Astrocyte (in vitro differentiated cells and primary cell): ENCODE measurements around the gene VEPH1. TPM values are rescaled to one million over a fixed set of nuclear protein-coding genes. Genes with fewer than 3 reads are reported as not detected.

Experiments used
- DNase-seq: peaks from one replicate; pipeline ENCODE4 v3.0.0-alpha.2; 2010; ENCODE audit warnings: low read depth
- FAIRE-seq: peaks from 2 replicates; lab custom pipeline; 2011; peaks lifted over from hg19 to GRCh38; lab: Jason Lieb, UNC
- H2AFZ ChIP-seq: 2 replicates; pipeline ENCODE4 v1.6.0; 2012; ENCODE audit warnings: low read depth, low read length, inconsistent platforms
- H3K27ac ChIP-seq: 2 replicates; pipeline ENCODE4 v1.5.1; 2011; ENCODE audit warnings: low read depth, low read length, inconsistent platforms
- H3K27me3 ChIP-seq: 2 replicates; pipeline ENCODE4 v1.6.0; 2011; ENCODE audit warnings: low read length, inconsistent platforms; ENCODE audit not compliant: insufficient read depth
- H3K36me3 ChIP-seq: 2 replicates; pipeline ENCODE4 v1.5.1; 2011; ENCODE audit warnings: low read length, inconsistent platforms; ENCODE audit not compliant: insufficient read depth
- H3K4me1 ChIP-seq: 2 replicates; pipeline ENCODE4 v1.5.1; 2011; ENCODE audit warnings: low read length, inconsistent platforms; ENCODE audit not compliant: insufficient read depth
- H3K4me2 ChIP-seq: 2 replicates; pipeline ENCODE4 v1.6.0; 2012; ENCODE audit warnings: low read length, inconsistent platforms
- H3K4me3 ChIP-seq: 2 replicates; pipeline ENCODE4 v1.5.1; 2011; ENCODE audit warnings: low read depth, mild to moderate bottlenecking, low read length, inconsistent platforms; ENCODE audit not compliant: insufficient read depth
- H3K79me2 ChIP-seq: 2 replicates; pipeline ENCODE4 v1.6.0; 2012; ENCODE audit warnings: mild to moderate bottlenecking, low read length, inconsistent platforms; ENCODE audit not compliant: insufficient read depth
- H3K9ac ChIP-seq: 2 replicates; pipeline ENCODE4 v1.6.0; 2012; ENCODE audit warnings: mild to moderate bottlenecking, low read length, inconsistent platforms
- H3K9me3 ChIP-seq: 2 replicates; pipeline ENCODE4 v1.5.1; 2012; ENCODE audit warnings: low read depth, mild to moderate bottlenecking, low read length, inconsistent platforms; ENCODE audit not compliant: insufficient read depth
- H4K20me1 ChIP-seq: 2 replicates; pipeline ENCODE4 v1.6.0; 2012; ENCODE audit warnings: low read length, inconsistent platforms; ENCODE audit not compliant: insufficient read depth
- H3K27ac Mint-ChIP-seq: one replicate; pipeline ENCODE4 v1.8.0; 2021; ENCODE audit warnings: mild to moderate bottlenecking, mixed read lengths; ENCODE audit not compliant: unreplicated experiment
- H3K27me3 Mint-ChIP-seq: one replicate; pipeline ENCODE4 v1.8.0; 2021; ENCODE audit warnings: low read depth, mixed read lengths; ENCODE audit not compliant: unreplicated experiment
- H3K36me3 Mint-ChIP-seq: one replicate; pipeline ENCODE4 v1.8.0; 2021; ENCODE audit warnings: low read depth, mixed read lengths; ENCODE audit not compliant: unreplicated experiment
- H3K4me1 Mint-ChIP-seq: one replicate; pipeline ENCODE4 v1.8.0; 2021; ENCODE audit warnings: low read depth, mixed read lengths; ENCODE audit not compliant: unreplicated experiment
- H3K4me3 Mint-ChIP-seq: one replicate; pipeline ENCODE4 v1.8.0; 2021; ENCODE audit warnings: mild to moderate bottlenecking, moderate library complexity, mixed read lengths; ENCODE audit not compliant: unreplicated experiment
- H3K9me3 Mint-ChIP-seq: one replicate; pipeline ENCODE4 v1.8.0; 2021; ENCODE audit warnings: mild to moderate bottlenecking, mixed read lengths; ENCODE audit not compliant: unreplicated experiment
- EZH2 ChIP-seq: IDR thresholded peaks from 2 replicates; pipeline ENCODE4 v1.6.1; 2012; ENCODE audit warnings: mild to moderate bottlenecking, low read length, inconsistent platforms; ENCODE audit not compliant: insufficient read depth
- total RNA-seq: library from RNA; stranded (reverse); gene quantifications from 2 replicates; pipeline ENCODE4 v1.2.1, GENCODE V29; 2021
- TF ChIP-seq, protein P1 (sequence below): IDR thresholded peaks from 2 replicates; pipeline ENCODE4 v1.5.1; 2011; ENCODE audit warnings: low read depth, mild to moderate bottlenecking, inconsistent platforms, low read length, moderate library complexity; ENCODE audit not compliant: insufficient read depth

Gene VEPH1
- total RNA-seq, 1 donor from 2014 or later = 9.4 TPM

DNA sequence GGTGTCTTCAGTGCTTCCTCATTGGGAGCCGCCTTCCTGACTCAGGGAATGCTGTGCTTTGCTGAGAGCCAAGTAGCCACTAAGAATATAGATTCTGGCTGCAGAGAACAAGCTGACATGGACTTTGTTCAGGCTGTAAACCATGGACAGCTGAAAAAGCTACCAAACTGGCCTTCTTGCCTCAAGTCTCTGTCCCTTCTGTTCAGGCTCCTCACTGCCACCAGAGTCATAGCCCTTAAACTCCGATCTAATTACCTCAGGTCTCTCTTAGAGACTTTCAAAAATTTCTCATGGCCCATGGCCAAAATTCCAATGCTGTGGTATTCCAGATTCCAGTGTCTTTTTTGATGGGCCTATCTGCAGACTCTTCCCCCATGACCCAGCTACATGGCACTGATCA is 86.0 kb downstream of the VEPH1 start:
- Histone ChIP-seq H3K4me2 (peak overlapping the region; percentile 72), H3K4me1 (peaks cover 12% of the 10 kb centered on the region), H3K9ac (no peak overlapping the region), H3K36me3 (peaks cover 10% of the 10 kb centered on the region), H3K4me3 (no peak overlapping the region), H3K79me2 (no peaks in the 10 kb centered on the region), H2AFZ (no peak overlapping the region), H3K9me3 (no peaks in the 10 kb centered on the region), H3K27me3 (no peaks in the 10 kb centered on the region), H4K20me1 (no peaks in the 10 kb centered on the region), H3K27ac (peak overlapping the region; percentile 28)
- peaks cover 4% of the 10 kb centered on the region for H3K36me3 Mint-ChIP-seq
- no peak overlapping the region for H3K4me3 Mint-ChIP-seq
- FAIRE-seq (no peak), DNase-seq (no peak)
- peaks cover 22% of the 10 kb centered on the region for H3K4me1 Mint-ChIP-seq
- TF ChIP-seq, protein P1, sequence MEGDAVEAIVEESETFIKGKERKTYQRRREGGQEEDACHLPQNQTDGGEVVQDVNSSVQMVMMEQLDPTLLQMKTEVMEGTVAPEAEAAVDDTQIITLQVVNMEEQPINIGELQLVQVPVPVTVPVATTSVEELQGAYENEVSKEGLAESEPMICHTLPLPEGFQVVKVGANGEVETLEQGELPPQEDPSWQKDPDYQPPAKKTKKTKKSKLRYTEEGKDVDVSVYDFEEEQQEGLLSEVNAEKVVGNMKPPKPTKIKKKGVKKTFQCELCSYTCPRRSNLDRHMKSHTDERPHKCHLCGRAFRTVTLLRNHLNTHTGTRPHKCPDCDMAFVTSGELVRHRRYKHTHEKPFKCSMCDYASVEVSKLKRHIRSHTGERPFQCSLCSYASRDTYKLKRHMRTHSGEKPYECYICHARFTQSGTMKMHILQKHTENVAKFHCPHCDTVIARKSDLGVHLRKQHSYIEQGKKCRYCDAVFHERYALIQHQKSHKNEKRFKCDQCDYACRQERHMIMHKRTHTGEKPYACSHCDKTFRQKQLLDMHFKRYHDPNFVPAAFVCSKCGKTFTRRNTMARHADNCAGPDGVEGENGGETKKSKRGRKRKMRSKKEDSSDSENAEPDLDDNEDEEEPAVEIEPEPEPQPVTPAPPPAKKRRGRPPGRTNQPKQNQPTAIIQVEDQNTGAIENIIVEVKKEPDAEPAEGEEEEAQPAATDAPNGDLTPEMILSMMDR = no peak
- no peak for TF ChIP-seq EZH2
- H3K9me3 Mint-ChIP-seq = no peaks in the 10 kb centered on the region
- no peaks in the 10 kb centered on the region for H3K27me3 Mint-ChIP-seq
- no peak overlapping the region for H3K27ac Mint-ChIP-seq

DNA sequence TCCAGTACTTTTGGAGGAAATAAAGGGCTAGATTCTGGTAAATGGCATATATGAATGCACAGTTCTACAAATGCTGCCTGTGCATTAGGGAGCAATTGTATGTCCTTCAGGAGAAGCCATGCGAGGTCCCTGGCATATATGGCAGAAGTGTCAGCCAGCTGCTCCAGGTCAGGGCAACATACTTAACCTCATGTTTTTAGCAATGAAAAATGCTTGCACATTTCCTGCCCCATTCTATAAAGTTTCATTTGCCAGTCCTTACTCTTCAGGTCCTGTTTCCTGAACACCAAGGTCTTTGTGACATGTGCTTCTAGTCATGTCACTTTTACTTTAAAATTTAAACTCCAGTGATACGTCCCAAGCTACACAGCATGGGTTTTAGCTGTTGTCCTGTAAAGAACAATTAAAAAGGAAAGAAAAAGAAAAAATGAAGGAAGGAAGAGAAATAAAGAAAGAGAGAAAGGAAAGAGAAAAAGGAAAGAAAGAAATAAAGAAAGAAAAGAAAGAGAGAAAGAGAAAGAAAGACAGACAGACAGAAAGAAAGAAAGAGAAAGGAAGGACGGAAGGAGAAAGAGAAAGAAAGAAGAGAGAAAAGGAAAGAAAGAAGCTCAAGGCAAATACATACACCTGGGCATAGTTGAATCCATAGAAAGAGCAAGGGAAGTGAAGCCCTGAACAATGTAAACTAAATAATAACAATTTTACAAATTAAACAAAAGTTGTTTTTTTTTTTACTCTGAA is 86.7 kb downstream of the VEPH1 start:
- H3K27me3 ChIP-seq = no peaks in the 10 kb centered on the region
- Mint-ChIP-seq H3K27me3 (no peaks in the 10 kb centered on the region), H3K4me1 (peaks cover 22% of the 10 kb centered on the region), H3K9me3 (no peaks in the 10 kb centered on the region), H3K36me3 (peaks cover 8% of the 10 kb centered on the region), H3K27ac (peak overlapping the region; percentile 5), H3K4me3 (no peak overlapping the region)
- no peak overlapping the region for H3K27ac ChIP-seq
- H3K9me3 ChIP-seq = no peaks in the 10 kb centered on the region
- H3K4me2 ChIP-seq = no peak overlapping the region
- no peak overlapping the region for H2AFZ ChIP-seq
- no peak overlapping the region for H3K4me3 ChIP-seq
- DNase-seq = no peak
- TF ChIP-seq, protein P1 = no peak
- no peak for TF ChIP-seq EZH2
- no peaks in the 10 kb centered on the region for H4K20me1 ChIP-seq
- H3K79me2 ChIP-seq = no peaks in the 10 kb centered on the region
- H3K4me1 ChIP-seq = peaks cover 12% of the 10 kb centered on the region
- peaks cover 13% of the 10 kb centered on the region for H3K36me3 ChIP-seq
- no peak overlapping the region for H3K9ac ChIP-seq
- no peak for FAIRE-seq

DNA sequence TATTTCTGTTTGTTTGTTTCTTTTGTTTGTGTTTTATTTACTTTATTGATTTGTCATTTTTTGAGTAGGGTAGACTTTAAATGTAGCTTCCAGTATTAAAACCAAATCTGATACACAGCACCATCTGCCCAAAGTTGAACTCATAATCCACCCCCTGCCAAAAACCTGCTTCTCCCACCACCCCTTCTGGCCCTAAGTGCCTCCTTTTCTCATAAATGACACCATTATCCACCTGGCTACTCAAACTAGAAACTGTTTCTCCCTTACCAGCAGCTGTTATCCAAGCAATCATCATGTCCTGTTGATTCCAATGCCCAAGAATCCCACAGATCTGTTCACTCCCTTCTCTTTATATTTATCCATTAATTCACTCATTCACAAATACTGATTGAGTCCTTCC is 88.4 kb downstream of the VEPH1 start:
- TF ChIP-seq EZH2 = no peak
- TF ChIP-seq, protein P1 = no peak
- peaks cover 8% of the 10 kb centered on the region for H3K36me3 Mint-ChIP-seq
- H3K9ac ChIP-seq = no peak overlapping the region
- H3K4me1 ChIP-seq = peaks cover 12% of the 10 kb centered on the region
- H3K27me3 ChIP-seq = no peaks in the 10 kb centered on the region
- no peak overlapping the region for H2AFZ ChIP-seq
- no peaks in the 10 kb centered on the region for H3K27me3 Mint-ChIP-seq
- H3K4me2 ChIP-seq = no peak overlapping the region
- H4K20me1 ChIP-seq = no peaks in the 10 kb centered on the region
- peaks cover 18% of the 10 kb centered on the region for H3K4me1 Mint-ChIP-seq
- no peaks in the 10 kb centered on the region for H3K9me3 ChIP-seq
- no peaks in the 10 kb centered on the region for H3K79me2 ChIP-seq
- FAIRE-seq (no peak), DNase-seq (no peak)
- no peak overlapping the region for H3K4me3 ChIP-seq
- peaks cover 16% of the 10 kb centered on the region for H3K36me3 ChIP-seq
- H3K27ac ChIP-seq = no peak overlapping the region
- H3K9me3 Mint-ChIP-seq = no peaks in the 10 kb centered on the region
- H3K4me3 Mint-ChIP-seq = no peak overlapping the region
- H3K27ac Mint-ChIP-seq = no peak overlapping the region
